NCI-H2171 treated with DMSO at 0.1 percent for 48 hours (cell line): ENCODE data around the gene STEAP3.

Experiments
- DNase-seq: peaks from one replicate; lab custom pipeline; 2025; lab: John Stamatoyannopoulos, UW

The STEAP3 gene

DNA sequence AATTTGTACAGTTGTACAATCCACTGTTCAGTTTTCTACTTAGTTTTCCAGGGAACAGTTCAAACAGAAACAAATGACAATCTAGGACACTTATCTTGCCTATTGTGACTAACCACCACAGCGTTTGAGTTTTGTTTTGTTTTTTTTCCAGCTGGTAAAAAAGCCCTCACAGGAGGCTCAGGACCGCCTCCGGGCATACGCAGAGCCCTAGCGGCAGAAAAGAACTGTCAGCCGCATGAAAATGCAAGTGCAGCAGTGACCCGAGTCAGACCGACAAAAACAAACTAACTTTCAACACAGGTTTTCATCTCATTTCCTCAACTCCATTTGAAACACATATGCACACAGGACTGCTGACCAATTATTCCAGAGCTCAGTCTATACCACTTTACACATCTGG is 68.6 kb downstream of the STEAP3 start:
- DNase-seq: no peak

DNA sequence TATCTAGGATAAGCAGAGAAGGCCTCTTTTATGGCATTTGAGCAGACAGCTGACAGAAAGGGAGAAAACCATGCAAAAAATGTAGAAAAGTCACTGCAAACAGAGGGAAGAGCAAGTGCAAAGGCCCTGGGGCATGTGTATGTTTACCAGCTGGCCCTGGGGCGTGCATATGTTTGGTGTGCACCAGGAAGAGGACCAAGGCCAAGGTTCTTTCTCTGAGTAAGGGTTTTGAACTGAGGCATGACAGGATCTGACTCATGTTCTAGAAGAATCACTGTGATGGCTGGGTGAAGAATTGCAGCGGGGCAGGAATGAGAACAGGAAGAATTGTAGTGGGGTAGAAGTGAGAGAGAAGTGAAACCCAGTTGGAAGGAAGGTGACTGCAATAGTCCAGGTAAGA is 69.6 kb downstream of the STEAP3 start:
- DNase-seq: no peak

DNA sequence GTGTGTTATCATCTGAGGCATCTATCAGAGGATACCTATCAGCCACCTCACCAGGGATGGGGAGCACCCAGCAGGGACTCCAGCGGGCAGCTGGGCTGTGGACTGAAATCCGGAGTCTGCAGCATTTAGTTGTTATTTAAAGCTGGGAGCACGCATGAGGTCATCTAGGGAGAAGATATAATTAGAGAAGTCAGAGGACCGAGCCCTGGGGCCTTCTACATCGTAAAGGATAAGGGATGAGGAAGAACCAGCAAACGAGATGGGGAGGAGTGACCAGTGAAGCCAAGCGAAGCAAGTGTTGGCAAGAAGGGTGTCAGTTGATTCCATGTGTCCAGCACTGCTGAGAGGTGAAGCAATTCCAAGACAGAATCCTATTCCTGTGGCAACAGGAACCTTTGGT is 70.3 kb downstream of the STEAP3 start:
- DNase-seq: no peak

DNA sequence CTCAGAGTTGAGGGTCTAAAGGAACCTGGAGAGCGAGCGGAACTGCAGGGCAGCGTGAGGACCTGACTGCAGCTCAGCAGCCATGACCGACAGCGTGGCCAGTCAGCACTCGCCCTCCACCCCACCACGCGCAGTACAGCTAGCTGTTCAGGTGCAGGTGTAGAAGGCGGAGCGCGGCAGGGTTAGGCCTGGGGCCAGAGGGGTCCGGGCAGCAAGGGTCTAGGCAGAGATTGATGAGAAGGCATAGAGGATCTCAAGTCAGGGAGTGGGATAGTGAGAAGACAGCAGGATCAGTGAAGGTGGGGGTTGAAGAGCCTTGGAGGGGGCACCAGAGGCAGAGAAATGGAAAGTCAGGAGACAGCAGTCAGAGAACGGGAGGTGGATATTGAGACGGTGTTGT is 71.0 kb downstream of the STEAP3 start:
- no peak for DNase-seq

DNA sequence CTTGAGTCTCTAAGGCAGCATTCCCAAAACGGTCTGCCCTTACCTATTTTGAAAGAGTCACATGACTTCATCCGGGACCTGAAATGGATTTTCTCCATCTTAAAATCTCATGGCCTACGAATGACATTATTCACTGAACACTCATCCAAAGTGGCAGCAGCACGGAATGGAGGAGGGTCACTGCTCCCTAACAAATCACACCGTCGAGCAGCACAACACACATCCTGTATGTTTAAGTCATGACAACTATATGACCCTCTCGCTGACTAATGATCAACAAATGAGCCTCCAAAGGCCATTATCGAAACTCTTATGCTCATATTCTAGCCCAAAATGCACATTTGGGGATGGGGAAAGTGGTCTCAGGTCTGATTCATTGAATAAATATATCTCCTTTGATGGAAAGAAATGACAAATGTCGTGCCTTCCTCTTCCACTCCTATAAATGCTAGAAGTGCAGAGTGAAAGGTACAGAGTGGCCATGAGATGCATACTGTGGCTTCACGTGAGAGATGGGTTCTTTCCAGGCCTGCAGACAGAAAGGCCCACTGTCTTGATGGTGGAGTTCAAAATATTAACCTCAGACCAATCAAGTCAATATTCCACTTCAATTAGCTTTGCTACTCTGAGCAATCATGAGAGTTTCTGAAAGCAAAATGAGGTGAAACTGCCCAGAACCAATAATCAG is 72.2 kb downstream of the STEAP3 start:
- no peak for DNase-seq

DNA sequence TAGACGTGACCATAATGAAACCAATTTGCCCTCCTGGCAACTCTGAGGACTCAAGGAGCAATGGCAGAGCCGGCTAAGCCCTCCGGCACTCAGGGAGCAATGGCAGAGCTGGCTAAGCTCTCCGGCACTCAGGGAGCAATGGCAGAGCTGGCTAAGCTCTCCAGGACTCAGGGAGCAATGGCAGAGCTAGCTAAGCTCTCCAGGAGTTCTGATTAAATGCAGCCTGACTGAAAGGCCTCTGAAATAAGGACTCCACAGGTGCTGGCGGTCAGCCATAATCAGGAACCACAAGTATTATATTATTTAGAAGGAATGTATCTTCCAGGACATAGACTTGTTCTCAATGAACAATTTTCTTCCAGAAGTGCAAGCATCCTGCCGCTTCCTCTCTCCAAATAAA is 77.8 kb downstream of the STEAP3 start:
- no peak for DNase-seq

DNA sequence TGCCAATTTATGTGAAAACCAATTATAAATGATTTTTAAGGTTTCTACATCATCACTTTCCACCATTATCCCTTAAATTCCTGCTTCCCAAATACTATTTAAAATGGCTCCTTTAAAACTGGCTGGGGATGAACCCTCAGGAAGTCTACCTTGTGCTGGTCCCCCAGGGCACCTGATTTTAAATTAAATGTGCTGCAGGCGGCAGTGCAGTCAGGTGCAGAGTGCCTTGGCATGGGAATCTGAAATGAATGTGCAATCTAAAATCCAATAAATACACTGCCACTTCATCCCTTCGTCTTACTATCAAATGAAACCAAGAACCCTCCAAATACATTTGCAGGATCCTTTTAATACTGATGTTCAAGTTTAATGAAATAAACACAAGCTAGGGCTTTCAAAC is 81.2 kb downstream of the STEAP3 start:
- DNase-seq: no peak

DNA sequence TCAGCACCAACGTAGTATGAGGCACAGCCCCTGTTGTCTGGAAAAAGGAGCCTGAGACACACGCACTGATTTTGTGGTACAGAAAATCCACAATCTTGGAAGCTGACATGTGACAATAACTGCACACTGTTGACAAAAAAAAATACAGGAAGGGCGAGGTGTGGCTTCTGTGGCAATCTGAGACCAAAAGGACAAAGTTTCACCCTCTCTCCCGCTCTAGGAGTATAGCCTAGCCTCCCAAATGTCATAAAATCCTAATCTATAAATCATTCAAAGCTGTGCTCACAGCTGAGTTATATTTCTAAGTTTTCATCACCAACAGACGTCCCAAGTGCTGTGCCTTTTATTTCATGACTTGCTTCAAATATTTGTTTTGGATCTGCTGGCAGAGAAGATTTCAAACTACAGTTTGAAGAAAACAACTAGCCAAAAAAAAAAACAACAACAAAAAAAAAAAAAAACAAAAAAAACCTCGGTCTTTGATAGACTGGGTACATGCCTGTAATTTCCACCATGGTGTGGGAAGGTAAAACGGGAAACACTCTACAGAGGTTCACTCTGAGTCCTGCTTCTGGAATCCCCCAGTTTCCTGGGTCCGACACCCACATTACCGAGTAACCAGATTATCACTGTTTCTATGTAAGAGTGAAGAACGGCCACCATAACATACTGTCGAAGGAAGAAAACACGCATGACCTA is 82.0 kb downstream of the STEAP3 start:
- DNase-seq: no peak

DNA sequence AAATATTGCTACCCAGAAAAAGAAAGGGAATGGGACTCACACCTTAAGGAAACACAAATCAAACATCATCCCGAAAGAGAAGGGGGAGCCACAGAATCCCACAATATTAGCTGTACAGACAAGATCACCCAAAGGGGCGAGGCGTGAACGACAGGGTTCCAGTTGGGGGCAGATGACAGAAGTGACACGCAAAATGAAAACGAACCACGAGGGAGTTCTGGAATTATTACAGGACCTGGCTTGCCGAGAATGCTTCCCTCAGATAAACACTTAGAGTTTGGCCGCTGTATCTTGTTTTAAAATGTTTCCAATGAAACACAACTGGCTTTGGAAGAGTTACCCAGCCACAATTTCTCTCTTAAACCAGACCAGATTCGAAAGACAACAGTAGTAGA is 82.6 kb downstream of the STEAP3 start:
- DNase-seq: no peak

DNA sequence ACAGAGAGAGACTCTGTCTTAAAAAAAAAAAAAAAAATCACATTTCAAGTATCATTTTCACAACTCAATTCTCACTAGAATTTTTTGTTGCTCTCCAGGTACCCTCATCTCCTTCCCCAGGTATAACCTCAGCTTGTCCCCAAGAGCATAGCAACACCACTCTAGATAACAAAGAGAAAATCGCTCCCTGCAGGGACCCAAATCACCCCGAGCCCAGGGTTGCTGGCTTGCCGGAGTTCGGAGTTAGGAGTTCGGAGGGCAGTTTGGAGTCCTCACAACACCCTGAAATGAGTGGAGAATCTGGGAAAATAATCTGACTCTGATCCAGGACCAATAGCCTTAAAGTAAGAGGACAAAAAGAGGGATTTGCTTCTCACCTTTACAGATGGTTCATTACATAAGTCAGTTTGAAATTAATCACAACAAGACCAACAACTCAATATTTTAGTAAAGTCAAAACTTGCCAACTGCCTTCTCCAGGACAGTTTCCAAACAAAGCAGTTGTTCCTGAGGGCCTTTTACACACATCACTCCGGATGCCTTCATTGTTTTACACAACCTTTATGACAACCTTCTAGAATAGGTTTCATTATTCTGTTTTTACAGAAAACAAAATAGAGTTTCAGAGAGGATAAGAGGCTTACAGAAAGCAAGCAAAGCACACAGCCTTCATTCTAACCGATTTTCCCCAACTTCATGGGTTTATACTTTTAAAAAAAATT is 83.9 kb downstream of the STEAP3 start:
- DNase-seq: no peak

DNA sequence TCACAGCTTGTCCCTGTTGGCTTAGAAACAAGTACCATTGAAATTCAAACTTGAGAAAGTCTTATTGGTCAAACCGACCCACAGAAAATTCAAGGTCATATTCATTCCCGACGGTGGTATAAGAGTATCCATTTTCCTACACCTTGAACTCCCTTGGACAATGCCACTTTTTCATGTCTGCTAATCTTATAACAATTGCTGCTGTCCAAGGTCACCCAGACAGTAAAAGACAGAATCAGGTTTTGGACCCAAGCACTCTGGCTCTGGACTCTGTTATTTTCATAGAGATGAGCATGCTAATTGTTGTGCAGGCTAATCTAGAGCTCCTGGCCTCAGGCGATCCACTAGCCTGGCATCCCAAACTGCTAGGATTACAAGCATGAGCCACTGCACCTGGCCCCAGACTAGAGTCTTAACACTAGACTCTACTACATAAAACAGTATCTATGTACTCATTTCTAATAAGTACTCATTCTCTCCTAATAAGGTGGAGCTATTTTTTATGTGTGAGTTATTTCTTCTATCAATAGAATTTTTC is 85.2 kb downstream of the STEAP3 start:
- DNase-seq: no peak

DNA sequence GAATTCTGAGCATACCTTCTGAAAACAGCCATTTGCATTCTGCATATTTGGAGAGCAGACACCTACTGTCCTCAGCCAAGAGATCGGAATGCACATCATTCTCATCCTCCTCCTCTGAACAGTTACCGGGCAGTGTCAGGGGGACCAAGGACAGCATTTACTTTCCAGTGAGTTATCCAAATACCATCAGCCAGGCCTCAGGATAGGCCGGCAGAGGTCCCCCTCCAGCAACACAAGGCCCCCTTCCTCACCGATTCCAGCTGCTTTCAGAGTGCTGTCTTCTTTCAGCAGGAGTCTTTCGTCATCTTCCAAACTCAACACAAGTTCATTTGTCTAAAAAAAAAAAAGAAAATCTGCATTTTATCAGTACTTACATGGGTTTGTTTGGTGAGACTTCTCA is 87.7 kb downstream of the STEAP3 start:
- DNase-seq: no peak

DNA sequence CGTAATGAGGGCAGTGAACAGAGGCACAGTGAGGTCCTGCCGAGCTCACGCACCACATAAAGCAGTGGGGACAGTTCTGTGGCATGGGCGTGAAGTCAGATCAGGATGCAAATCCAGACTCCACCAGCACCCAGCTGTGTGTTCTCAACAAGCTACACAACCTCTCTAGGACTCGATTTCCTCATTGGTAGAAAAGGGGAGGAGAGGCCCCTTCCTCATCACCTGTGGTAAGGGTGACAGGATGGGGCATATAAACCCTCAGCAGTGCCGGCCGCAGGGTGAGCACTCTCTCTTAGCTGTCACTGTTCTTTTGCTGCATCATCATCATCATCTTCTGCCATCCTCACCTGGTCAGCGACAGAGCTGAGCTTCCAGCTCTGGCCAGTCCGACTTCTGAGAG is 88.2 kb downstream of the STEAP3 start:
- no peak for DNase-seq
